Thyroid gland (tissue), 4 donors: ENCODE measurements around the gene GADD45A. TPM values are rescaled to one million over a fixed set of nuclear protein-coding genes. Genes with fewer than 3 reads are reported as not detected.
A peak's percentile ranks its signal among the peaks of the same experiment; 100 is the strongest.

Source experiments
- DNase-seq, 2 donors: peaks; one replicate each; pipeline ENCODE4 v3.0.0-alpha.2; 2019
- H3K27ac ChIP-seq, 3 donors: fragments of 200-600 bp; sonication (generic); 1 replicate in 2 of 3; 2 replicates in 1 of 3; pipeline ENCODE4 v1.5.1; 2016 to 2019; ENCODE audit warnings: mild to moderate bottlenecking in 1 of 3, moderate library complexity in 1 of 3
- H3K27me3 ChIP-seq: fragments of 200-600 bp; sonication (generic); one replicate; pipeline ENCODE4 v1.5.1; 2019
- H3K36me3 ChIP-seq, 2 donors: fragments of 200-600 bp; sonication (generic); one replicate each; pipeline ENCODE4 v1.5.1; 2016 to 2019
- H3K4me1 ChIP-seq, 2 donors: fragments of 200-600 bp; sonication (generic); one replicate each; pipeline ENCODE4 v1.5.1; 2017 to 2019
- H3K4me3 ChIP-seq, 3 donors: fragments of 200-600 bp; sonication (generic); replicated peaks in 1 of 3; 1 replicate in 2 of 3; 2 replicates in 1 of 3; pipeline ENCODE4 v1.5.1; 2016; ENCODE audit warnings: mild to moderate bottlenecking in 1 of 3
- H3K9me3 ChIP-seq: fragments of 200-600 bp; sonication (generic); one replicate; pipeline ENCODE4 v1.5.1; 2017
- CTCF ChIP-seq, 6 experiments: fragments of 200-600 bp in 3 of 6; fragments of 450-650 bp in 3 of 6; sonication (generic) in 3 of 6; IDR thresholded peaks; one replicate each; pipeline ENCODE4 v1.5.1; 2016 to 2019; ENCODE audit warnings: antibody characterized with exemption in 6 of 6, mild to moderate bottlenecking in 2 of 6, inconsistent platforms in 1 of 6, moderate library complexity in 1 of 6
- POLR2A ChIP-seq, 2 donors: fragments of 450-650 bp; IDR thresholded peaks; one replicate each; pipeline ENCODE4 v1.6.1; 2017; ENCODE audit warnings: antibody characterized with exemption in 2 of 2, mild to moderate bottlenecking in 2 of 2, moderate library complexity in 1 of 2
- WGBS, 2 donors: methylation state at CpG; one replicate each; pipeline ENCODE4 v1.1.5; 2017; 5-methylcytosine and 5-hydroxymethylcytosine counted together
- intact Hi-C: fragments of 100-400 bp; cut with DNase I; formaldehyde crosslinking; loops from one replicate; pipeline ENCODE4 v1.15.1; 2023
- total RNA-seq, 4 donors: library from RNA; depleted of rRNA; stranded (reverse); fragments of >200 nt; gene quantifications; one replicate each; pipeline ENCODE4 v1.2.3, GENCODE V29; 2016

GADD45A gene
- total RNA-seq: 10 to 100 TPM; 27.2 to 95.5 (median 62.9) TPM

DNA sequence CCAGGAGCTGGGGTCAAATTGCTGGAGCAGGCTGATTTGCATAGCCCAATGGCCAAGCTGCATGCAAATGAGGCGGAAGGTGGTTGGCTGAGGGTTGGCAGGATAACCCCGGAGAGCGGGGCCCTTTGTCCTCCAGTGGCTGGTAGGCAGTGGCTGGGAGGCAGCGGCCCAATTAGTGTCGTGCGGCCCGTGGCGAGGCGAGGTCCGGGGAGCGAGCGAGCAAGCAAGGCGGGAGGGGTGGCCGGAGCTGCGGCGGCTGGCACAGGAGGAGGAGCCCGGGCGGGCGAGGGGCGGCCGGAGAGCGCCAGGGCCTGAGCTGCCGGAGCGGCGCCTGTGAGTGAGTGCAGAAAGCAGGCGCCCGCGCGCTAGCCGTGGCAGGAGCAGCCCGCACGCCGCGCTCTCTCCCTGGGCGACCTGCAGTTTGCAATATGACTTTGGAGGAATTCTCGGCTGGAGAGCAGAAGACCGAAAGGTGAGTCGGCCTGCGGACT lies at the start of gene GADD45A:
TSS of gene GADD45A (plus strand) at position 135 of the 491 bp plus-strand sequence. CDS start at position 429, 294 bp downstream.
- Histone ChIP-seq H3K4me3 (peak within 1 kb of the TSS; percentile 9 to 95 (median 94)), H3K4me1 (peaks cover 15 to 27% of the 10 kb centered on the region in 2 donors), H3K36me3 (peaks cover 7 to 14% of the 10 kb centered on the region in 2 donors), H3K9me3 (no peaks in the 10 kb centered on the region), H3K27ac (peak within 1 kb of the TSS; percentile 96 to 99 (median 98)), H3K27me3 (no peaks in the 10 kb centered on the region)
- intact Hi-C loops: loop anchor here (10.0 kb wide), 2 partner anchors 70 to 120 kb away; no protein-coding TSS in a partner anchor
- peak; percentile 99 for DNase-seq
- WGBS, 2 donors: 0 to 2% methylated on average over 5 to 10 of the region's 39 CpGs
- TF ChIP-seq CTCF (IDR thresholded peaks at IDR 0.05) (peak in 1 of 6 experiments; percentile 19), POLR2A (IDR thresholded peaks at IDR 0.05) (peak; percentile 99 to 100)

DNA sequence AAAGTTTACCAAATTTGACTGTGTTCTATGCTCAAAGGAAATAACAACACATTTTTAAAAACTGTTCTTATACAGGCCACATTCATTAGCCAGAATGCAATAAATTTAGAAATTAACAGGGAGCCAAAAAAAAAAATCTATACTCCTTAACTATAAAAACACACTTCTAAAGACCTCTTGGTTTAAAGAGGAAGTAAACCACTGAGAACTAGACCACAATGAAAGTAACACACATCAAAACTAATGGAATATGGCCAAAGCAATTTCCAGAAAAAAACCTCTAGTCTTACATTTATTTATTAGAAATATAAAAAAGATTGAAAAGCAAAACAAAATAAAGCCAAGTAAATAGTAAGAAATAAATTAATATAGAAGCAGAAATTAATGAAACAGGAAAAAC lies 48.9 kb upstream of the GADD45A start:
- DNase-seq: no peak
- intact Hi-C loops: no loop called here

DNA sequence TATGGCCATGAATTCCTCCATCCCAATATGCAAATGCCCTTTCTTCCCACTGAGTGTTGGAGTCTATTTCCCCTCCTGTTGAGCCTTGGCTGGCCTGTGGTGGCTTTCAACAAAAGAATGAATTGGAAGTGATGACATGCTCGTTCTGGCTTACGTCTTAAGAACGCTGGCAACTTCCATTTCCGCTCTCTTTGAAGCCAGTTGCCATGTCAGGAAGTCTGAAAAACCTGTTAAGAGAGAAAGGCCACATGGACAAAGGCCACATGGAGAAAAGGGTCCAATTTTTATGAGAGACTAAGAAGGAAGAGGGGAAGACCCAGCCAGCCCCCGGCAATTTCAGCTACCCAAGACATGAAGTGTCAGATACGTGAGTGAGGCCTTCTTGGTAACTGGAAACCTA lies 45.6 kb upstream of the GADD45A start:
- 83 to 85% methylated on average over 6 of the region's 6 CpGs for WGBS, 2 donors
- Histone ChIP-seq H3K9me3 (no peaks in the 10 kb centered on the region), H3K27ac (no peak overlapping the region), H3K4me1 (no peaks in the 10 kb centered on the region), H3K27me3 (no peaks in the 10 kb centered on the region), H3K4me3 (no peak overlapping the region), H3K36me3 (no peaks in the 10 kb centered on the region)
- TF ChIP-seq POLR2A (IDR thresholded peaks at IDR 0.05) (no peak), CTCF (IDR thresholded peaks at IDR 0.05) (no peak)
- intact Hi-C loops: no loop called here
- no peak for DNase-seq

More for the DNA sequence above, 48.9 kb upstream of the GADD45A start:
- Histone ChIP-seq H3K27ac (no peak overlapping the region), H3K9me3 (no peaks in the 10 kb centered on the region), H3K27me3 (no peaks in the 10 kb centered on the region), H3K4me1 (no peaks in the 10 kb centered on the region), H3K36me3 (no peaks in the 10 kb centered on the region), H3K4me3 (no peak overlapping the region)
- no peak for TF ChIP-seq CTCF (IDR thresholded peaks at IDR 0.05)

- intact Hi-C loops: no loop called here
- DNase-seq: no peak
- H3K9me3 ChIP-seq: no peaks in the 10 kb centered on the region
- H3K27me3 ChIP-seq: no peaks in the 10 kb centered on the region
- peaks cover 9 to 14% of the 10 kb centered on the region in 2 donors for H3K4me1 ChIP-seq
- no peak overlapping the region for H3K27ac ChIP-seq
- no peaks in the 10 kb centered on the region for H3K36me3 ChIP-seq
- 64 to 66% methylated on average over 9 of the region's 9 CpGs for WGBS, 2 donors
- no peak overlapping the region for H3K4me3 ChIP-seq
- no peak for TF ChIP-seq CTCF (IDR thresholded peaks at IDR 0.05)
- TF ChIP-seq POLR2A (IDR thresholded peaks at IDR 0.05): no peak
These were observed 42.4 kb upstream of the GADD45A start for GRCh38 chr1:67642629-67643028.

- no peaks in the 10 kb centered on the region for H3K9me3 ChIP-seq
- no peaks in the 10 kb centered on the region for H3K36me3 ChIP-seq
- no peak for TF ChIP-seq CTCF (IDR thresholded peaks at IDR 0.05)
- no peak for TF ChIP-seq POLR2A (IDR thresholded peaks at IDR 0.05)
- intact Hi-C loops: no loop called here
- no peak for DNase-seq
- H3K4me3 ChIP-seq: no peak overlapping the region
- H3K27ac ChIP-seq: no peak overlapping the region
- H3K27me3 ChIP-seq: no peaks in the 10 kb centered on the region
- 93 to 97% methylated on average over 3 of the region's 3 CpGs for WGBS, 2 donors
- H3K4me1 ChIP-seq: peaks cover 9 to 14% of the 10 kb centered on the region in 2 donors
These were observed 40.4 kb upstream of the GADD45A start for GRCh38 chr1:67644566-67644965.
